HG03439 (cell line): ENCODE measurements around the gene ITGB1.
"Not testable (repeated sequence)": the region's sequence is repeated elsewhere in the genome, so short reads cannot be mapped to it uniquely, and the experiment has no call there.

Experiments used
- ATAC-seq: cut with Tn5 transposase; IDR thresholded peaks from one replicate; pipeline ENCODE4 v1.9.1; 2021; ENCODE audit warnings: mild to moderate bottlenecking, moderate library complexity; ENCODE audit not compliant: unreplicated experiment

ITGB1 gene

DNA sequence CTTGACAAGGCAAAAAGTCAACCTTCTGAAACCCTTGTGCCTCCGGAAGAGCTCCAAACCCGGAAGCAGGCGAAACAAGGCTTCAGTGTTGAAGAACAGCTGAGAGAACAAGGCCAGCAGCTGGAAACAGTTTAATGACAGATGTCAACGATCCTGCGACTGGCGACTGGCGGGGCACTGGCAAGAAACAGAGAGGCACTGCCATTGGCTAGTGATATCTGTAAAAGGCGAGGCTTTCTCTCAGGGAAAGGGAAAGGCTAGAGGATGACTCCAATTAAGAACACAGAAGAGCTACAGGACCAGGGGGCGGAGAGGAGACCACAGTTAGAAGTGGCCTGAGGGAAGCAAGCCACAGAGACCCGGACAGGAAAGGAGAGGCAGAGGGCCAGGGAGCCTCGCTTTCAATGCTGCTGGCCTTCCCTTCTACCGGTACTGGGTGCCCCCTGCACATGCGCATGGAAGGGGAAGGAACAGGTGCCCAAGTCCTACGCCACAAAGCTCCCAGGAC is 19.4 kb downstream of the ITGB1 start:
- ATAC-seq = no peak

DNA sequence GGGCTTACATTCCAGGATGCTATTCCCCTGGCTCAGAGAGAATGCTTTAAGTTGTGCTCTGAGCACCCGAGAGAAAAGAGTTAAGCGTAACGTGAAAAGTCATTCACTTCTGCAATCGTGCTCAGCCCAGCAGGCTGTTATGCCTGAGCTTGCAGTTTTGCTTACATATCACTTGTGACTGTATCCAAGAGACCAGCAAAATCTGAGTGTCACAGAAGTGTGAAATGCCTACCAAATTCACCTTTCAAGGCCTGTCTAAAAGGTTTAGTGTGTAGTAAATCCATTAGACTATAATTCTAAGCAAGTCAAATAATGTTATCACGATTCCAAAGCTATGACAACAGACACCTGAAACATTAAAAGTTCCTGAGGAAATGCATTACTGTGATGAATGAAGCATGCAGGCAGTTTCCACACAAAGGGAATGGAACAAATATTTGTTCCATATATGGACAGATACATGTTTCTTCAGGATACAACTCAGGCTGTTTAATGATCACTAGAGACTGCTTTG is 20.1 kb downstream of the ITGB1 start:
- no peak for ATAC-seq

DNA sequence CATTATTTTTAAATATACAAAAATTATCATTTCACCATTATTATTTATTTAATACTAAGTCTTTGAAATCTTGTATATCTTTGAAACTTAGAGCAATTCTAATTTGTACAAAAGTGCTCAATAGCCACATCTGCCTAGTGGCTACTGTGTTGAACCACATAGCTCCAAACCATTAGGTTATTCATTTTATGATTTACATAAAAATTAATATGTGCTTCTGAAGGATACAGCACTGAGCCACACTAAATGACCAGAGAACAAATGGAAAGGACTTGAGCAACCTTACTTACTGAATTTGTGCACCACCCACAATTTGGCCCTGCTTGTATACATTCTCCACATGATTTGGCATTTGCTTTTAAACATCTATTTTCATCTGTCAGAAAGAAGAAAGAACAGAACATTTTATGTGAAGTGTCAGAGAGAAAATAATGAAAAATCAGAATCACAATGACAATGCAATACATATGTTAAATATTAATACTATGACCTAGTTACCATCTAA is 25.8 kb downstream of the ITGB1 start:
- ATAC-seq = no peak

DNA sequence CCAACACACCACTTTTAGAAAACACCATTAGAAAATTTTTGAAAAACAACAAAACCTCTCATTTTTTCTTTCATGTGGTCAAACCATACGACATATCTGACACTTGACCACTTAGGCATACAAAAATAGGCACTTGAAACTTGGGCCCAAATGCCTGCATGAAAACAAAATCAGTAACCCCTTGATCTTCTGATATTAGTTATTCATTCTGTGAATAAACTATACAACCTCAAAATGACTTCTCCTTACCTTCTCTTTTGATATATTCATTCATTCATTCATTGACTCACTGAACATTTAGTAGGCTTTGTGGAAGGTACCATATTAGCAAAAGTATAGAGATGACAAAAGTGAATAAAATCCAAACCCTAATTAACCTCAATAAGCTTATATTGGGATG is 26.4 kb downstream of the ITGB1 start:
- no peak for ATAC-seq

DNA sequence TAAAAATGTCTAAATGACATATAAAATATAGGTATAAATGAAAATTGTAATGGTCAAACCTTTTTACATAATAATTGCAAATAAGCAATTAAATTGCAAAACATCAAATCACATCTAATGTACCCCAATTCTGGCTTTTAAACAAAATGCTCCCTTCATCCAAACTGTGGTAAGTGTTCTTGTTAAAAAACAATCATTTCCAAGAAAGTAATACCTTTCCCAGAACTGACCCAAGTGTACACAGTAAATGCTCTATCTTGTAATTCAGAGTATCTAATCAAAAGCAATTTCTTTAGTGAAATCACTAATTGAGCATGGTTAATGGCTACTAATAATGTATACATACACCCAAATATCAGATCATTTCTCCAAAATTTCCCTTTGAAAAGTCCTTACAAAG is 28.0 kb downstream of the ITGB1 start:
- ATAC-seq = no peak

DNA sequence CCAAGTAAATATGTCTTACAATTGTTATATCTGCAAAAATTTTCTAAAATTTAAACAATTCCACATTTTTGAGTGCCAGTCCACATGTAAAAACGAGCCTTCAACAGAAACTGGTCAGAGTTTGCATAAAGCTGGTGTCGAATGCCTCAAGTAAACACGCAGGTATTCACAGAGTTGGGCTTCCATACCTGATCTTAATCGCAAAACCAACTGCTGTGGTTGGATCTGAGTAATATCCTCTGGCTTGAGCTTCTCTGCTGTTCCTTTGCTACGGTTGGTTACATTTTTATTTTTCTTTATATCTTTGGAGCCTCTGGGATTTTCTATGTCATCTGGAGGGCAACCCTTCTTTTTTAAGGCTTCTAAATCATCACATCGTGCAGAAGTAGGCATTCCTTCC is 28.4 kb downstream of the ITGB1 start:
- ATAC-seq = no peak

DNA sequence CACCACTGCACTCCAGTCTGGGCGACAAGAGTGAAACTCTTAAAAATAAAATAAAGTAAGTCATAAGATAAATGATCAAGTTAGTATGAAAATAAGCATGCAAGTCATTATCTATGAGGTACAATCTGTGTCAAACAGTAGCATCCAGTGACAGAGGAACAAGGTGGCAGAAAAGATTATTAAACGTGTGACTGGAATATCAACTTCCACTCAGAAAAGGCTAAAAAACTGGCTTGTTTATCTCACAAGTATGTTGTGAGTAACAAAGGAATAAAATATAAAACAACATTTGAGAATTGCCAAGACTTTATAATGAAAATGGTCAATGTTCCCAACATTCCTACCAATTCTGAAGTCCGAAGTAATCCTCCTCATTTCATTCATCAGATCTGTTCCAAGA is 30.3 kb downstream of the ITGB1 start:
- no peak for ATAC-seq

DNA sequence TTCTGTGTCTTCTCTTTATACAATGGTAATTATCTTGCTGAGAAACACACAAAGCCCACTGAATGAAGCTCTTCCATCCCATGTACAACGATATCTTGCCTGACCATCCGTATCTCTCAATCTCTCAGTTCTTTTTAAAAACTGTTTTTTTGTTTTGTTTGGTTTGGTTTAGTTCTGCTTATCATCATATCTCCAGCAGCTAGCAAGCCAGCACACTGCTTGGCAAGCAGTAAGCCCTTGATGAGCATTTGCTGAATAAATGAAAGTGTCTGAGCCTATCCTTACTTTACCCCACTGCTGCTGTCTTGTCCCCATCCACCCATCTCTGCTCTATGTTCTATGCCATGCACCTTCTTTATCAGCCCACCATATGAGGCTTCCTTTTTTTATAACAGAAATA is 34.2 kb downstream of the ITGB1 start:
- no peak for ATAC-seq

DNA sequence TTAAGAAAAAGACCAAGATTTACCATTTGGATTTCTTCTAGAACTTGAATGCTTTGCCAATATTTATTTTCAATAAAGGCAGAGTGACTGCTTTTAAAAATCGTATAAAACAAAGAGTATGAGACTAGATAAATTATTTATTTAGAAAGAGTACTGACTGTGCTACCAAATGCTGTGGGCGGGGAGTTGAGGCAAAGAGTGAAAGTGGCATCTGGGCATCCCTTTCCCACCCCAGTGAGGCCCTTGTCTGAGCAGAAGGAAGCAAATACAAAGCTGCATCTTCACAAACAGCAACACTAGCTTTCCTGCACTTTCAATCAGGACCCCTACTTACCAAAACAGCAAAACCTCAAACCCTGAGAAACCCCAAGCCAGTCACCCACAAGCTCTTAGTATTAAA is 34.9 kb downstream of the ITGB1 start:
- ATAC-seq = no peak

DNA sequence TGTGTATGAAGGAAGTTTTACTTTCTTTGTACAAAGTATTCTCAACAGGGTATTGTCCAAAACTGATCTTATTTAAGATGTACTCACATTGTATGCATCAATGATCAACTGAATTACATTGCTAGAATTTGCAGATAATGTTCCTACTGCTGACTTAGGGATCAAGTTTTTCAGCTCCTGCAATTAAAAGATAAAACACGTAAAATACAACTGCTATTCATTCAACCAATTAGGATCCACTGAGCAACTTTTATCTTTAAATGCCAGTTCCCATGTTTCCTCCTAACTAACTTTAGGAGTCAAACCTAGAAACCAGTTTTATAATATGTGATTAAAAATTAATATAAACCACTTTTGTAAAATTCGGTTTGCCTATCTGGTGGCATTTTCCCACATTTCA is 35.9 kb downstream of the ITGB1 start:
- ATAC-seq = no peak

DNA sequence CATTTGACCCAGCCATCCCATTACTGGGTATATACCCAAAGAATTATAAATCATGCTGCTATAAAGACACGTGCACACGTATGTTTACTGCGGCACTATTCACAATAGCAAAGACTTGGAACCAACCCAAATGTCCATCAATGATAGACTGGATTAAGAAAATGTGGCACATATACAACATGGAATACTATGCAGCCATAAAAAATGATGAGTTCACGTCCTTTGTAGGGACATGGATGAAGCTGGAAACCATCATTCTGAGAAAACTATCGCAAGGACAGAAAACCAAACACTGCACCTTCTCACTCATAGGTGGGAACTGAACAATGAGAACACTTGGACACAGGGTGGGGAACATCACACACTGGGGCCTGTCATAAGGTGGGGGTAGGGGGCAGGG is 40.2 kb downstream of the ITGB1 start:
- not testable (repeated sequence) for ATAC-seq

DNA sequence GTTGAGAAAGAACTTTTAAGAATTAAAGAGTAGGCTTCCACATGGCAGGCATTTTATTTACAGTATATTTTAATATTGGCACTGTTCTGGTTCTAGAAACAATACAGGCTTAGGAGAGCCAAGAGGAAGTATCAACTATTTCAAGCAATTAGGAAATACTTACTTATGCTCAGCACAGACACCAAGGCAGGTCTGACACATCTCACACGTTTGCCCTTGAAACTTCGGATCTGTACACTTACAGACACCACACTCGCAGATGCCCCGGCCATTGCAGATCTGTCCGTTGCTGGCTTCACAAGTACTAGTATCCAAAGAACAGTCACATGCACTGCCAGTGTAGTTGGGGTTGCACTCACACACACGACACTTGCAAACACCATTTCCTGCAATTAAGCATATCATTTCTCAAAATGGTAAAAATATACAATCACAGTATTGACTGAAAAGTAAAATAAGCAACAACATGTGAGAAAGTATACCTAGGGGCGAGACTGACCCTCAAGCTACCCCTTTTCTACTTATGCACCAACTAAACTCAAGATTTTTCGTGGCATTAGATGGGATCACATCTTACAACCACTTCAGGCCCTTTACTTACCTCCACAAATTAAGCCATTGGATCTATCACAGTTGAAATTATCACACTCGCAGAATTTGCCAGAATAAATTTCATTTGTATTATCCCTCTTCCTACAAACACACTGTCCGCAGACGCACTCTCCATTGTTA is 46.6 kb downstream of the ITGB1 start:
- no peak for ATAC-seq

DNA sequence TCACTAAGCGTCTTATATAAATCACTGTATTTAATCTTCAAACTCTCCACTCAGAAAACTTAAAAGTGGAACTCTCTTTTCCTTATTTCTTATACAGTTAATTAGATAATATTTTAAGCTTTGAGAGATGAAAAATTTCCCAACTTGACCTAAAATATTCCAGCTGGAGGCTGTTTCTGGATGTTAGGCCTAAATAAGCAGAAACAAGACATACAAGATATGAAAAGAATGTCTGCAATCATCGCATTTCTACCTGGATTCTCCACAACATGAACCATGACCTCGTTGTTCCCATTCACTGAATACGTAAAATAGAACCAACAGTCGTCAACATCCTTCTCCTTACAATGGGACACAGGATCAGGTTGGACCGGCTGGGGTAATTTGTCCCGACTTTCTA is 48.1 kb downstream of the ITGB1 start:
- not testable (repeated sequence) for ATAC-seq

DNA sequence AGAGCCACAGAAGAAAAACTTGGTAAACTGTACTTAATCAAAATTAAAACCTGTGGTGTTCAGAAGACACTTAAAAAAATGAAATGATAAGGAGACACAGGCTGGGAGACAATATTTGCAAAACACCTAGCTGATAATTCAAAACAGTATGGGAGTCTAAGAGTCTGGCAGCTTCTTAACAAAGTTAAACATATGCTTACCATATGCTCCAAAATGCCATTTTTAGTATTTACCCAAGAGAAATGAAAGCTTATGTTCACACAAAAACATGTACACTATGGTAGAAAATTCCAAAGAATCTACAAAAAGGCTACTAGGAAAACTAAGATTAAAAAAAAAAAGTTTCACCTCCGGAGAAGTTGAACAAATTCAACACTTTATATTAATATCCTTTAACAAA is 48.6 kb downstream of the ITGB1 start:
- no peak for ATAC-seq

DNA sequence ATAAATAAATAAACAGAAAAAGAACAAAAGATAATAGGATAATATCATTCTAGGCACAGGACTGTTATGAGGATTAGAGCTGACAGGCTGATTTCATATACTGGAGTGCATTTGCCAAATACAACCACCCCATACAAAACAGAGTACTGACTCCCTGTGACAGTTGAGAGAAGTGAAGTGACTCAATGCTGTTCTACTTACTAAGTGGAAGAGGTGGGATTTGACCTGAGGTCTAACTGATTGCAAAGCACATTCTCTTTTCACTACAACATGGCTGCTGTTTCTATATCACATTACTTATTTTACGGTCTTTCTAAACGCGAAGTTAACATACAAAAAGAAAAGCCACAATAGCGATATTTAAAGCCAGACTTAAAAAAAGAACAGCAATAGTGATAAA is 51.4 kb downstream of the ITGB1 start:
- peak; percentile 79 for ATAC-seq

DNA sequence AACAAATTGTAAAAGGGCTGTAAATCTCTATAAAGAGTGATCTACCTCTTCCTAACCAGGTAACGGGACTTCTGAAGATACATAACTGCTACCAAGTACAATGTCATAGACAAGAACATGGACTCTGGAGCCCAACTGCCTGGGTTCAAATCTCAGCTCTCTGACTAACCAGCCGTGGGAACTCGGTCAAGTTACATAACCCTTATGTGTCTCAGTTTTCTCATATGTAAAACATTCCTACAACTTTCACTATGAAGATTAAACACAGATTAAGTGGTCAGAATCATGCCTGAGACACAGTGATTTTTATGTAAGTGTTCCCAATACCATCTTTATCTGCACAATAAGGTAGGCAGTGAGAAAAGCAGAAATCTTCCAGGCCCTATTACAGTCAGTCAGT is 52.6 kb downstream of the ITGB1 start:
- no peak for ATAC-seq

DNA sequence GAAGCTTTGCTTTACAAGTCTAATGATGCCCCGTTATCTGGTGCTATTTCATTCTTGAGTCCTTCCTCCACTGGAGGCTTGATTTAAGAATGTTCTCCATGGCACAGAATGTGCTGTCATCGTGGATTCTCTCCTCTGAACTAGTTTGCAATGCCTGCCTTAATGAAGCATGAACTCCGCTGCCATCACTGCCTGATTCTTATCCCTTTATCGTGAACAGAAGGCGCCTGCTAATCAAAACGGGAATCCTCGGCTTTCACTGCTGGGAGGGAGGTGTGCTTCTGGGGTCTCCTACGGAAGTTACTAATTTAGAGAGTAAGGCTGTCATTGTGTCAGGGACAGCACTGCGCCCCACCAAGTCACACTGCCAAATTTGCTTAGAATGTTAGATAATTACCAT is 56.2 kb downstream of the ITGB1 start:
- ATAC-seq = no peak

DNA sequence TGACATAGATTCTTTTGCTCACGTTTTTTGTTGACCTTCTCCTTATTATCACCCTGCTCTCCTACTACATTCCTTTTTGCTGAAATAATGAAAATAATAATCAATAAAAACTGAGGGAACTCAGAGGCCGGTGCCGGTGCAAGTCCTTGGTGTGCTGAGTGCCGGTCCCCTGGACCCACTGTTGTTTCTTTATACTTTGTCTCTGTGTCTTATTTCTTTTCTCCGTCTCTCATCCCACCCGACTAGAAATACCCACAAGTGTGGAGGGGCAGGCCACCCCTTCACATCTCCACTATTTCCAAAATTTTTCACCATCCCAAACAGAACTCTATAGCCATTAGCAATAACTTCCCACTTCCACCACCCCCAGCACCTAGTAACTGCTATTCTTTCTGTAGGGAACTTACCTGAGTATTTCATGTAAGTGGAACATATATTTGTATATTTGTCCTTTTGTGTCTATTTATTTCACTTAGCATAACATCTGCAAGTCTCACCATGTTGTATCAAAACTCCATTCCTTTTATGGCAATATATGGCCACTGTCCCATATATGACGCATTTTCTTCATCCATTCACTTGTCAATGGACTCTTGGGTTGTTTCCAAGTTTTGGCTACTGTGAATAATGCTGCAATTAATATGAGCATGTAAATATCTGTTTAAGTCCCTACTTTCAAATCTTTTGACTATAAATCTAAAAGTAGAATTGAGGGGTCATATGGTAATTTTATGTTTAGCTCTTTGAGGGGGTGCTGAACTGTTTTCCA is 62.6 kb downstream of the ITGB1 start:
- not testable (repeated sequence) for ATAC-seq

DNA sequence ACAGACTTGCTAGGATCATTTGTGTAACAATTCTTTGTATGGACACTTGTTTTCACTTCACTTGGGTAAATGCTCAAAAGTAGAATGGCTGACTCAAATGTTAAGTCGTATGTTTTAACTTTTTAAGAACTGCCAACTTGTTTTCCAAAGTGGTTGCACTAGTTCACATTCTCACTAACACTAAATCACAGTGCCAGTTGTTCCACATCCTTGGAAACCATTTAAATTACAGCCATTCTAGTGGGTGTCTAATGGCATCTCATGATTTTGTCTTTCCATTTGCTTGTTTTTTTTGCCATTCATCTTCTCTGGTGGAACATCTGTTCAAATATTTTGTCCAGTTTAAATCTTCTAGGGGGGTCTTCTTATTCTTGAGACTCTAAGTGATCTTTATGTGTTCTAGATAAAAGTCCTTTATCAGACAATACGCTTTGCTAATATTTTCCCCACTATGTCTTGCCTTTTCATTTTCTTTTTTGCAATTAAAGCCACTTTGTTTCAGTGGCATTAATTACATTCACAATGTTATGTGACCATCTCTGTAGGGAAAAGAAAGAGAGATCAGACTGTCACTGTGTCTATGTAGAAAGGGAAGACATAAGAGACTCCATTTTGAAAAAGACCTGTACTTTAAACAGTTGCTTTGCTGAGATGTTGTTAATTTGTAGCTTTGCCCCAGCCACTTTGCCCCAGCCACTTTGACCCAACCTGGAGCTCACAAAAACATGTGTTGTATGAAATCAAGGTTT is 63.9 kb downstream of the ITGB1 start:
- ATAC-seq = no peak

DNA sequence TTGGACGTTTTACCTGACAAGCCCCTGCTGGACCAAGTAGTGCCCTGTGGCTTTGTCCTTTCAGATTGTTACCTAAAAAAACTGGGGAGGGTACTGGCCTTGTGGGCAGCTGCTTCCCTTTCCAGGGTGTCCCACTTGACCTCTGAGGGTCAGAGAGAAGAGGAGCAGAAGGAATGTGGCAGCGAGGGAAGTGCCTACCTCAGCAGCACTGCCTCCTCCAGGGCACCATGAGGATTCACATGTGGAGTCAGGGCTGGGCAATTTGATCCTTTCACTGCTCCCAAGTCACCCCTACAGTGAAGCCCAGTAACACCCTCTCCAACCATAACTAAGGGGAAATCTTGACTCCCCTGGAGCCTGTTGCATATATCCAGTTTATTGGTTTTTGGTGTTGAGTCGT is 64.6 kb downstream of the ITGB1 start:
- ATAC-seq = no peak

DNA sequence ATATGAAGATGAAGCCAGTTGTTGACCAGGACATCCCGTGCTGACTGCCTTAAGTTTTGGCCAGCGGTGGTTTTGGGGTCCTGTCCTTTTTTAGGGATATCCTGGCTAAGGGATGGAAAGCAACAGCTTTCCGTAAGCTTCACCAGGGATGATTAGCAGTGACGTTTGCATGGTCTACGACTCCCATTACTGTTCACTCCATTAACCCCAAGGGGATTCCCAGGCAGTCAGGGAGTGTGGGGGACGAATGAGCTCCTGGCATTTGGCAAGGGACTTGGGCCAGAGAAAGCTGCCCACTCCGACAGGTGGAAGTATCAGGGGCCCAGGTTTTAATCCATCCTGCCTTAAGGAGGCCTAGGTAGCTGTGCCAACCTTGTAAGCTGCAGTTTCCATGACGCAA is 66.8 kb downstream of the ITGB1 start:
- ATAC-seq = no peak
